GM23338 (cell line): ENCODE results near the gene CAD.

Source experiments
- EZH2 ChIP-seq: fragments of 200-600 bp; sonication (generic); IDR thresholded peaks from one replicate; pipeline ENCODE4 v1.8.0; 2017; ENCODE audit warnings: antibody characterized with exemption, mild to moderate bottlenecking, low read depth; ENCODE audit not compliant: unreplicated experiment
- EZH2phosphoT487 ChIP-seq: fragments of 200-600 bp; sonication (generic); IDR thresholded peaks from one replicate; pipeline ENCODE4 v1.8.1; 2018; ENCODE audit warnings: antibody characterized with exemption; ENCODE audit not compliant: unreplicated experiment
- POLR2AphosphoS5 ChIP-seq: IDR thresholded peaks from 2 replicates; pipeline ENCODE4 v1.6.1; 2016; ENCODE audit warnings: antibody characterized with exemption, low read depth
- STAT1 ChIP-seq: IDR thresholded peaks from one replicate; pipeline ENCODE4 v1.6.1; 2016; ENCODE audit warnings: antibody characterized with exemption; ENCODE audit not compliant: unreplicated experiment
- ZNF114 ChIP-seq: fragments of 250-450 bp; sonication (Bioruptor Pico); IDR thresholded peaks from 2 replicates; pipeline ENCODE4 v1.5.0; 2020; ENCODE audit warnings: mild to moderate bottlenecking, moderate library complexity
- TF ChIP-seq, protein P1 (sequence below), 2 experiments: fragments of 200-600 bp in 1 of 2; sonication (generic) in 1 of 2; conservative IDR thresholded peaks; 2 replicates each; pipeline versions ENCODE4 v1.5.1 to v1.6.1; 2016 to 2017; ENCODE audit warnings: antibody characterized with exemption in 2 of 2, low read depth in 2 of 2, mild to moderate bottlenecking in 2 of 2, moderate library complexity in 1 of 2
- TF ChIP-seq, protein P2 (sequence below): IDR thresholded peaks from one replicate; pipeline ENCODE4 v1.6.1; 2018; ENCODE audit warnings: antibody characterized with exemption; ENCODE audit not compliant: unreplicated experiment

DNA sequence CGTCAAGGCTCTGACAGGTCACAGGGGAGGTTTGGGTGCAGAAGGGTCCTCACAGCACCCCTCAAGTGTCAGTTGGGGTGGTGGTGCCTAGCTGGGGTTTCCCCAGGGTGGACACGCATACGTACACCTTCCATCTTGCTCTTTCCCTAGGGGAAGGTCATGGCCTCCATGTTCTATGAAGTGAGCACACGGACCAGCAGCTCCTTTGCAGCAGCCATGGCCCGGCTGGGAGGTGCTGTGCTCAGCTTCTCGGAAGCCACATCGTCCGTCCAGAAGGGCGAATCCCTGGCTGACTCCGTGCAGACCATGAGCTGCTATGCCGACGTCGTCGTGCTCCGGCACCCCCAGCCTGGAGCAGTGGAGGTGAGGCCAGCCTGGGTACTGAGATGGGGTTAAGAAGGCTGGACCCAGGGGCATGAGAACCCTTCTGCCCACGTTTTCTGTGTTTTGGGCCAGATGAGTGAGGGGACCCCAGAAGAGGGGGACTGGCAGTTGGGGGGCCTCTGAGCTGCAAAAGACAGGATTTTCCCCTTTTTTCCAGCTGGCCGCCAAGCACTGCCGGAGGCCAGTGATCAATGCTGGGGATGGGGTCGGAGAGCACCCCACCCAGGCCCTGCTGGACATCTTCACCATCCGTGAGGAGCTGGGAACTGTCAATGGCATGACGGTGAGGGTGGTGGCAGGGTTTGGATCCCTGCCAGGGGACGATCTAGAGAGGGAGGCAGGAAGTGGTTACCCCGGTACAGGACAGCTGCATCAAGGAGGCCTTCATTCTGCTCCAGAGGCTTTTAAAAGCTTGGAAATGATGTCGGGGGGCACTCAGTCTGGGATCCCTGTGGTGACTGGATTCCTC lies 24.8 kb downstream of the CAD start:
- TF ChIP-seq POLR2AphosphoS5 (no peak), EZH2phosphoT487 (no peak), EZH2 (no peak), ZNF114 (CRISPR knock-in tag) (no peak), STAT1 (no peak)
- TF ChIP-seq, protein P1, sequence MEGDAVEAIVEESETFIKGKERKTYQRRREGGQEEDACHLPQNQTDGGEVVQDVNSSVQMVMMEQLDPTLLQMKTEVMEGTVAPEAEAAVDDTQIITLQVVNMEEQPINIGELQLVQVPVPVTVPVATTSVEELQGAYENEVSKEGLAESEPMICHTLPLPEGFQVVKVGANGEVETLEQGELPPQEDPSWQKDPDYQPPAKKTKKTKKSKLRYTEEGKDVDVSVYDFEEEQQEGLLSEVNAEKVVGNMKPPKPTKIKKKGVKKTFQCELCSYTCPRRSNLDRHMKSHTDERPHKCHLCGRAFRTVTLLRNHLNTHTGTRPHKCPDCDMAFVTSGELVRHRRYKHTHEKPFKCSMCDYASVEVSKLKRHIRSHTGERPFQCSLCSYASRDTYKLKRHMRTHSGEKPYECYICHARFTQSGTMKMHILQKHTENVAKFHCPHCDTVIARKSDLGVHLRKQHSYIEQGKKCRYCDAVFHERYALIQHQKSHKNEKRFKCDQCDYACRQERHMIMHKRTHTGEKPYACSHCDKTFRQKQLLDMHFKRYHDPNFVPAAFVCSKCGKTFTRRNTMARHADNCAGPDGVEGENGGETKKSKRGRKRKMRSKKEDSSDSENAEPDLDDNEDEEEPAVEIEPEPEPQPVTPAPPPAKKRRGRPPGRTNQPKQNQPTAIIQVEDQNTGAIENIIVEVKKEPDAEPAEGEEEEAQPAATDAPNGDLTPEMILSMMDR (conservative IDR thresholded peaks at IDR 0.05; ENCODE audit: low read depth in 2 of 2) = no peak
- TF ChIP-seq, protein P2, sequence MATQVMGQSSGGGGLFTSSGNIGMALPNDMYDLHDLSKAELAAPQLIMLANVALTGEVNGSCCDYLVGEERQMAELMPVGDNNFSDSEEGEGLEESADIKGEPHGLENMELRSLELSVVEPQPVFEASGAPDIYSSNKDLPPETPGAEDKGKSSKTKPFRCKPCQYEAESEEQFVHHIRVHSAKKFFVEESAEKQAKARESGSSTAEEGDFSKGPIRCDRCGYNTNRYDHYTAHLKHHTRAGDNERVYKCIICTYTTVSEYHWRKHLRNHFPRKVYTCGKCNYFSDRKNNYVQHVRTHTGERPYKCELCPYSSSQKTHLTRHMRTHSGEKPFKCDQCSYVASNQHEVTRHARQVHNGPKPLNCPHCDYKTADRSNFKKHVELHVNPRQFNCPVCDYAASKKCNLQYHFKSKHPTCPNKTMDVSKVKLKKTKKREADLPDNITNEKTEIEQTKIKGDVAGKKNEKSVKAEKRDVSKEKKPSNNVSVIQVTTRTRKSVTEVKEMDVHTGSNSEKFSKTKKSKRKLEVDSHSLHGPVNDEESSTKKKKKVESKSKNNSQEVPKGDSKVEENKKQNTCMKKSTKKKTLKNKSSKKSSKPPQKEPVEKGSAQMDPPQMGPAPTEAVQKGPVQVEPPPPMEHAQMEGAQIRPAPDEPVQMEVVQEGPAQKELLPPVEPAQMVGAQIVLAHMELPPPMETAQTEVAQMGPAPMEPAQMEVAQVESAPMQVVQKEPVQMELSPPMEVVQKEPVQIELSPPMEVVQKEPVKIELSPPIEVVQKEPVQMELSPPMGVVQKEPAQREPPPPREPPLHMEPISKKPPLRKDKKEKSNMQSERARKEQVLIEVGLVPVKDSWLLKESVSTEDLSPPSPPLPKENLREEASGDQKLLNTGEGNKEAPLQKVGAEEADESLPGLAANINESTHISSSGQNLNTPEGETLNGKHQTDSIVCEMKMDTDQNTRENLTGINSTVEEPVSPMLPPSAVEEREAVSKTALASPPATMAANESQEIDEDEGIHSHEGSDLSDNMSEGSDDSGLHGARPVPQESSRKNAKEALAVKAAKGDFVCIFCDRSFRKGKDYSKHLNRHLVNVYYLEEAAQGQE = no peak
